ENCODE data around the gene CNDP2.
"Not testable (repeated sequence)": the region's sequence is repeated elsewhere in the genome, so short reads cannot be mapped to it uniquely, and the experiment has no call there.

CNDP2 gene

DNA sequence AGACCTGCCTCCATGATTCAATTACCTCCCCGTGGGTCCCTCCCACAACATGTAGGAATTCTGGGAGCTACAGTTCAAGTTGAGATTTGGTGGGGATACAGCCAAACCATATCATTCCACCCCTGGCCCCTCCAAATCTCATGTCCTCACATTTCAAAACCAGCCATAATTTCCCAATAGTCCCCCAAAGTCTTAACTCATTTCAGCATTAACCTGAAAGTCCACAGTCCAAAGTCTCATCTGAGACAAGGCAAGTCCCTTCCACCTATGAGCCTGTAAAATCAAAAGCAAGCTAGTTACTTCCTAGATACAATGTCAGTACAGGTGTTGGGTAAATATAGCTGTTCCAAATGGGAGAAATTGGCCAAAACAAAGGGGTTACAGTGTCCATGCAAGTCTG is 69.0 kb downstream of the CNDP2 start:
- H3K27me3 ChIP-seq (ENCODE audit: control insufficient read depth, insufficient read depth, low read length); H3K36me3 ChIP-seq (ENCODE audit: control insufficient read depth, low read depth, low read length); H3K9ac ChIP-seq (ENCODE audit: low read length); H3K4me3 ChIP-seq (ENCODE audit: low read length); H3K27ac ChIP-seq (ENCODE audit: low read length); H3K9me3 ChIP-seq (ENCODE audit: control insufficient read depth, low read depth, low read length); H3K4me1 ChIP-seq (ENCODE audit: control insufficient read depth, low read depth, low read length): not testable (repeated sequence)

DNA sequence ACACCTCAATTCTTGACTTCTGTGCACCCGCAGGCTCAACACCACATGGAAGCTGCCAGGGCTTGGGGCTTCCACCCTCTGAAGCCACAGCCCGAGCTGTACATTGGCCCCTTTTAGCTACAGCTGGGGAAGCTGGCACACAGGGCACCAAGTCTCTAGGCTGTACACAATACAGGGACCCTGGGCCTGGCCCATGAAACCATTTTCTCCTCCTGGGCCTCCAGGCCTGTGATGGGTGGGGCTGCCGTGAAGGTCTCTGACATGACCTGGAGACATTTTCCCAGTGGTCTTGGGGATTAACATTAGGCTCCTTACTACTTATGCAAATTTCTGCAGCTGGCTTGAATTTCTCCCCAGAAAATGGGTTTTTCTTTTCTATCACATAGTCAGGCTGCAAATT is 69.8 kb downstream of the CNDP2 start:
- not testable (repeated sequence) for H3K27me3 ChIP-seq (ENCODE audit: control insufficient read depth, insufficient read depth, low read length); H3K36me3 ChIP-seq (ENCODE audit: control insufficient read depth, low read depth, low read length); H3K9ac ChIP-seq (ENCODE audit: low read length); H3K27ac ChIP-seq (ENCODE audit: low read length); H3K4me1 ChIP-seq (ENCODE audit: control insufficient read depth, low read depth, low read length); H3K9me3 ChIP-seq (ENCODE audit: control insufficient read depth, low read depth, low read length); H3K4me3 ChIP-seq (ENCODE audit: low read length)

GRCh38 chr18:74567822-74568221 is 71.7 kb downstream of the CNDP2 start:
- Histone ChIP-seq H3K27me3 (ENCODE audit: control insufficient read depth, insufficient read depth, low read length) (no peaks in the 10 kb centered on the region), H3K4me1 (ENCODE audit: control insufficient read depth, low read depth, low read length) (no peaks in the 10 kb centered on the region), H3K27ac (ENCODE audit: low read length) (no peak overlapping the region), H3K9me3 (ENCODE audit: control insufficient read depth, low read depth, low read length) (no peaks in the 10 kb centered on the region), H3K36me3 (ENCODE audit: control insufficient read depth, low read depth, low read length) (no peaks in the 10 kb centered on the region), H3K9ac (ENCODE audit: low read length) (no peak overlapping the region), H3K4me3 (ENCODE audit: low read length) (no peak overlapping the region)

DNA sequence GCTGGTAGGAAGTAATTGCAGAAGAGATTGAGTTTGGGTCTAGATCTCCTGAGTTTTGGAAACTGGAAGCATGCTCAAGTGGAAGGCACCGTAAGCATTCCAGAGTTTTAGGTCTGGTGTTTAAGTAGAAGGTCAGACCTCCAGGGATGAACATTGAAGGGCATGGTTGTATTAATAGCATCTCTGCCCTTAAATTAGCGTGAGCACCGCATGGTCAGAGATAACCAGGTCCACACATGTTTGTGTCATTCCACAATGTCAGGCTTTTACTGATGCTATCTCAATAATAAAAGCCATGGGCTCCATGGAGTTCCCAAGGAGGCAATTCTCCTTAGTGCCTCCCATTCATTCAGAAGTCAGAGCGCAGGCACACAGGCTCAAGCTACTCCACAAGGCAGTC is 73.2 kb downstream of the CNDP2 start:
- no peak overlapping the region for H3K27ac ChIP-seq (ENCODE audit: low read length)
- no peaks in the 10 kb centered on the region for H3K27me3 ChIP-seq (ENCODE audit: control insufficient read depth, insufficient read depth, low read length)
- H3K9me3 ChIP-seq (ENCODE audit: control insufficient read depth, low read depth, low read length), result no peaks in the 10 kb centered on the region
- H3K36me3 ChIP-seq (ENCODE audit: control insufficient read depth, low read depth, low read length), result no peaks in the 10 kb centered on the region
- H3K4me1 ChIP-seq (ENCODE audit: control insufficient read depth, low read depth, low read length), result no peaks in the 10 kb centered on the region
- no peak overlapping the region for H3K9ac ChIP-seq (ENCODE audit: low read length)
- no peak overlapping the region for H3K4me3 ChIP-seq (ENCODE audit: low read length)

DNA sequence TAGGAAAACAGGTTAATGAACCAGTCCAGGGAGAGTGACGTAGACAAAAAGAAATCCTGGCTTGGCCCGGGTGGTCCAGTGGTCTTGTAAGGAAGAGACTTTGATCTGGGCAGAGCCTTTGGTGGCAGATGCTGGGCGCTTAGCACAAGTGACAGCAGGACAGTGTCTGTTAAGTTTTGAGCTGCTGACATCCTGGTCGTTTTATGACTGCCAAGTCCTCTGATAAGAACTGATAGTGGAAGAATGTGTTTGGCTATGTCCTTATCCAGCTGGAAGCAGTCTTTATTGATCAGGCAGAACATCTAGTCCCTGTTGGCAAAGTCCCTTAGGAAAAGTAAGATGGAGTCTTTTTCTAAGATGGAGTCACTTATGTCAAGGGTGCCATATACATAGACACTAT is 74.1 kb downstream of the CNDP2 start:
- Histone ChIP-seq H3K4me1 (ENCODE audit: control insufficient read depth, low read depth, low read length) (no peaks in the 10 kb centered on the region), H3K9me3 (ENCODE audit: control insufficient read depth, low read depth, low read length) (no peaks in the 10 kb centered on the region), H3K27me3 (ENCODE audit: control insufficient read depth, insufficient read depth, low read length) (no peaks in the 10 kb centered on the region), H3K4me3 (ENCODE audit: low read length) (no peak overlapping the region), H3K27ac (ENCODE audit: low read length) (no peak overlapping the region), H3K9ac (ENCODE audit: low read length) (no peak overlapping the region), H3K36me3 (ENCODE audit: control insufficient read depth, low read depth, low read length) (no peaks in the 10 kb centered on the region)

DNA sequence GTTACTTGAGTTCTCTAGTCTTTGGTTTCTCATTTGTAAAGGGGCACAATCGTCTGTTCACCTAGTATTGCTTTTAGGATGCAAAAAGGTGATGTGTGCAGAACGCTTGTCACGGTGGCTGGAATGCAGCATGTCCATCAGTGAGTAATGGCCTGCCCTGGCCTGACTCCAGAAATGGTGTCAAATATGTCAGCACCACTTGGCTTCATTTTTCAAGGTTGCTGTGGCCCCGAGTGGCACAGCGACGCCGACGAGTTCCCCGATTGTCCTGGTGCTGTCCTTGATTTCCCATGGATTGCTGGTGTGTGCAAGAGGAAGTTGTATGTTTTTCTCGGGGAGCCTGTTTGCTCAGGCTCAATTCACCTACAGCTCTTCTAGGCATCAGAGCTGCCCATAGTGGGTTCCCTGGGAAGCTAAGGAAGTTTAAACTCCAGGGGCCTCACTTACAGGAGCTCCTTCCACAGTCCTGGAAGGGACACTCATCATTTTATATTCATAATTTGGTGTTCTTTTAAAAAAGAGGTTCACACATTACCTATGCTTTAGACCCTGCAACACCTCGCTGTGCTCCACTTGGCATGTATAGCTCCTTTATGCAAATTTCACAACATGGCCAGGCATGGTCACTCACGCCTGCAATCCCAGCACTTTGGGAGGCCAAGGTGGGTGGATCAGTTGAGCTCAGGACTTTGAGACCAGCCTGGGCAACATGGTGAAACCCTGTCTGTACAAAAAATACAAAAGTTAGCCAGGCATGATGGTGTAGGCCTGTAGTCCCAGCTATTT is 75.9 kb downstream of the CNDP2 start:
- Histone ChIP-seq H3K36me3 (ENCODE audit: control insufficient read depth, low read depth, low read length) (no peaks in the 10 kb centered on the region), H3K9me3 (ENCODE audit: control insufficient read depth, low read depth, low read length) (no peaks in the 10 kb centered on the region), H3K4me3 (ENCODE audit: low read length) (no peak overlapping the region), H3K9ac (ENCODE audit: low read length) (no peak overlapping the region), H3K27me3 (ENCODE audit: control insufficient read depth, insufficient read depth, low read length) (no peaks in the 10 kb centered on the region), H3K4me1 (ENCODE audit: control insufficient read depth, low read depth, low read length) (no peaks in the 10 kb centered on the region), H3K27ac (ENCODE audit: low read length) (no peak overlapping the region)

DNA sequence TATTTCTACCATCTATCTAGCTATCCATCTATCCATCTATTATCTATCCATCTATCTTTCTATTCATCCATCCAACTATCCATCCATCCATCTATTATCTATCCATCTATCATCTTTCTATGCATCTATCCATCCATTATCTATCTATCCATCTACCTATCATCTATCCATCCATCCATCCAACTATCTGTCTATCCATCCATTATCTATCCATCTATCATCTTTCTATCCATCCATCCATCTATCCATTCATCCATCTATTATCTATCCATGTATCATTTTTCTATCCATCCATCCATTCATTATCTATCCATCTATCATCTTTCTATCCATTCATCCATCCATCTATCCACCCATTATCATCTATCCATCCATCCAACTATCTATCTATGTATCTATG is 76.9 kb downstream of the CNDP2 start:
- Histone ChIP-seq H3K9ac (ENCODE audit: low read length) (no peak overlapping the region), H3K27me3 (ENCODE audit: control insufficient read depth, insufficient read depth, low read length) (no peaks in the 10 kb centered on the region), H3K36me3 (ENCODE audit: control insufficient read depth, low read depth, low read length) (no peaks in the 10 kb centered on the region), H3K27ac (ENCODE audit: low read length) (no peak overlapping the region), H3K9me3 (ENCODE audit: control insufficient read depth, low read depth, low read length) (no peaks in the 10 kb centered on the region), H3K4me1 (ENCODE audit: control insufficient read depth, low read depth, low read length) (no peaks in the 10 kb centered on the region), H3K4me3 (ENCODE audit: low read length) (no peak overlapping the region)

Measured in iPS-18a (cell line).